ENCODE measurements around the gene LEFTY2.

LEFTY2 gene

DNA sequence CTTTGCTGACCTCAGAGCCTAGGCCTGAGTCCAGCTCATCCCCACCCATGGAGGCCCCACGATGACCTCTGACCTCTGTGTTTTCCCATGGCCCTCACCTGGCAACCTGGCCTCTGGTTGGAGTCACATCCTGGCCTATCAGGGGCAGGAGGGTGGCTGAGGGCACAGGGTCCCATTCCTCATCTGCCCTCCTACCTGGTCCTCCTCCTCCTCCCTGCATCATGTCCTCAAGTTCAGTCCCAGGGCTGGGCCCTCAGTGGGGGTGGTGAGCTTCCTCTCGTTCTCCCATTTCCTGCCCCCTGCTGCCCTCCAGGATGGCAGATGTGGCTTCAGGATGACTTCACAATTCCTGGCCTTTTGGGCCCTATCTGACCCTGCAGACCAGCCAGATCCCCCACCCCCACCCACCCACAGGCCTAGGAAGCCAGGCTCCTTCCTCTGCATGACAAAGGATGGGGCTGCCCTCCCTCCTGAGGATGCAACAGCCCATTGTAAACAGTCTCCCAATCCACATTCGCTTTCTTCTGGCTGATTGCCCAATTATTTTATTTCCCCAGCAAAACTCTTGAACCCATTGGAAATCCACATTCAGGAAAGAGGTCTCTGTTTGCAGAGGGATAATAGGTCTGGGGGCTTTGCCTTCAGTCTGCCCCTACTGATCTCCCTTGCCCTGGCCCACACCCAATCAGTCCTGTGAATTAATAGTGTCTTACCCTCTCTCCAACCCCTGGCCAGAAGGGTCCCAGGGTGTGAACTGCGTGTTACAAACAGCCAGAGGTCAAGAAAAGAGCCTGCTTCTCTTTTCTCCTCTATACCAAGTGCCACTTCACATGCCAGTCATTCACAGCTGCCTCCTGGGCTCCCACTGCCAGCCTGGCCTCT lies 41.7 kb downstream of the LEFTY2 start:
- Histone ChIP-seq H3K36me3 (replicated peaks; ENCODE audit: insufficient read depth, low read length) (no peaks in the 10 kb centered on the region), H3F3A (ENCODE audit: insufficient read depth, low read length) (peaks cover 20% of the 10 kb centered on the region), H3K9me3 (replicated peaks; ENCODE audit: insufficient read depth, low read length) (no peaks in the 10 kb centered on the region), H3K9ac (ENCODE audit: low read length) (no peak overlapping the region), H3K9me2 (replicated peaks; ENCODE audit: insufficient read depth, low read length) (no peaks in the 10 kb centered on the region), H3K4me1 (ENCODE audit: low read length) (peaks cover 32% of the 10 kb centered on the region), H3K4me3 (ENCODE audit: low read length) (no peak overlapping the region), H3K4me2 (ENCODE audit: low read depth, low read length) (no peak overlapping the region), H3K27ac (ENCODE audit: low read length) (no peak overlapping the region; the same call in 1 of the 2 replicates), H2AFZ (ENCODE audit: low read length) (no peak overlapping the region), H4K20me1 (ENCODE audit: insufficient read depth, low read length) (no peaks in the 10 kb centered on the region), H3K79me2 (ENCODE audit: low read length) (no peaks in the 10 kb centered on the region), H3K27me3 (replicated peaks; ENCODE audit: insufficient read depth, low read length) (no peaks in the 10 kb centered on the region)
- no peak for DNase-seq
- TF ChIP-seq EZH2 (optimal IDR thresholded peaks at IDR 0.05; ENCODE audit: low read depth, low read length) (no peak), EZH2phosphoT487 (IDR thresholded peaks at IDR 0.05; ENCODE audit: low read length) (no peak)
- TF ChIP-seq, protein P1, sequence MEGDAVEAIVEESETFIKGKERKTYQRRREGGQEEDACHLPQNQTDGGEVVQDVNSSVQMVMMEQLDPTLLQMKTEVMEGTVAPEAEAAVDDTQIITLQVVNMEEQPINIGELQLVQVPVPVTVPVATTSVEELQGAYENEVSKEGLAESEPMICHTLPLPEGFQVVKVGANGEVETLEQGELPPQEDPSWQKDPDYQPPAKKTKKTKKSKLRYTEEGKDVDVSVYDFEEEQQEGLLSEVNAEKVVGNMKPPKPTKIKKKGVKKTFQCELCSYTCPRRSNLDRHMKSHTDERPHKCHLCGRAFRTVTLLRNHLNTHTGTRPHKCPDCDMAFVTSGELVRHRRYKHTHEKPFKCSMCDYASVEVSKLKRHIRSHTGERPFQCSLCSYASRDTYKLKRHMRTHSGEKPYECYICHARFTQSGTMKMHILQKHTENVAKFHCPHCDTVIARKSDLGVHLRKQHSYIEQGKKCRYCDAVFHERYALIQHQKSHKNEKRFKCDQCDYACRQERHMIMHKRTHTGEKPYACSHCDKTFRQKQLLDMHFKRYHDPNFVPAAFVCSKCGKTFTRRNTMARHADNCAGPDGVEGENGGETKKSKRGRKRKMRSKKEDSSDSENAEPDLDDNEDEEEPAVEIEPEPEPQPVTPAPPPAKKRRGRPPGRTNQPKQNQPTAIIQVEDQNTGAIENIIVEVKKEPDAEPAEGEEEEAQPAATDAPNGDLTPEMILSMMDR (IDR thresholded peaks at IDR 0.05; ENCODE audit: low read length): no peak

DNA sequence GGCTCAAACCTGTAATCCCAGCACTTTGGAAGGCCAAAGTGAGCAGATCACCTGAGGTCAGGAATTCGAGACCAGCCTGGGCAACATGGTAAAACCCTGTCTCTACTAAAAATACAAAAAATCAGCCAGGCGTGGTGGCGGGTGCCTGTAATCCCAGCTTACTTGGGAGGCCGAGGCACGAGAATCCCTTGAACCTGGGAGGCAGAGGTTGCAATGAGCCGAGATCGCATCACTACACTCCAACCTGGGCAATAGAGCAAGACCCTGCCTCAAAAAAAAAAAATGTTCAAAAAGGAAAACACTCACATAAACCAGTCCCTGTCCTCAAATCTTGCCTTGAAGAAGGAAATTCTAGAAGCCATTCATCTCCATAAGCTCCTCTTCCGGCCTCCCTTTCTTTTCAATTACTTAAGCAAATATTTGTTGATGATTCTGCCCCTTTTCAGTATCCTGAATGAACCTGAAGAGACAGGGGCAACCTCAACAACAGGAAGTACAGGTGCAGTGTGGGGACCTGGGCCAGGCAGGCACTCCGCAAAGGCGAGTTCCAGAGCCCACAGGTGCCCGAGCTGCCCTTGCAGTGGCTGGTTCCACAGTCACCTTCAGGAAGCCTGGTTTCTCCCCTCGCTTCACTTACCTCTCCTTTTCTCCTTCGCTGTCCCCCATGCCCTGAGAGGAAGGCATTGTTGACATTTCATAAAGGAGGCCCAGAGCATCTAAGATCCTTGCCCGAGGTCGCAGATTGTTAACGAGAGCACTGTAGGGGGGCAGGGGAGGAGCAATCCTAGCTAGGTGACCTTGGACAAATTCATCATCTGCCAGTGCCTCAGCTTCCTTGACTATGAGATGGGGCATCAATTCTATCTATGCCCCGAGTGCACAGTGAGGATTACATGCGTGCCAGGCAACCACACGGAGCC lies 43.2 kb downstream of the LEFTY2 start:
- 0 out of 2 replicates have a peak overlapping the region, but pooled peaks have one; percentile 1 for H2AFZ ChIP-seq (ENCODE audit: low read length)
- DNase-seq: peak; percentile 92
- peaks cover 20% of the 10 kb centered on the region for H3F3A ChIP-seq (ENCODE audit: insufficient read depth, low read length)
- H4K20me1 ChIP-seq (ENCODE audit: insufficient read depth, low read length): no peaks in the 10 kb centered on the region
- H3K4me1 ChIP-seq (ENCODE audit: low read length): peaks cover 32% of the 10 kb centered on the region
- H3K4me3 ChIP-seq (ENCODE audit: low read length): no peak overlapping the region
- H3K79me2 ChIP-seq (ENCODE audit: low read length): no peaks in the 10 kb centered on the region
- H3K27ac ChIP-seq (ENCODE audit: low read length): peak overlapping the region; percentile 73
- peak overlapping the region; percentile 5; the same call in 1 of the 2 replicates for H3K9ac ChIP-seq (ENCODE audit: low read length)
- H3K9me3 ChIP-seq (replicated peaks; ENCODE audit: insufficient read depth, low read length): no peaks in the 10 kb centered on the region
- peak overlapping the region; percentile 79; the same call in 1 of the 2 replicates for H3K4me2 ChIP-seq (ENCODE audit: low read depth, low read length)
- TF ChIP-seq EZH2phosphoT487 (IDR thresholded peaks at IDR 0.05; ENCODE audit: low read length) (no peak), EZH2 (optimal IDR thresholded peaks at IDR 0.05; ENCODE audit: low read depth, low read length) (no peak)
- TF ChIP-seq, protein P1 (IDR thresholded peaks at IDR 0.05; ENCODE audit: low read length): no peak
- no peaks in the 10 kb centered on the region for H3K36me3 ChIP-seq (replicated peaks; ENCODE audit: insufficient read depth, low read length)
- H3K9me2 ChIP-seq (replicated peaks; ENCODE audit: insufficient read depth, low read length): no peaks in the 10 kb centered on the region
- no peaks in the 10 kb centered on the region for H3K27me3 ChIP-seq (replicated peaks; ENCODE audit: insufficient read depth, low read length)

DNA sequence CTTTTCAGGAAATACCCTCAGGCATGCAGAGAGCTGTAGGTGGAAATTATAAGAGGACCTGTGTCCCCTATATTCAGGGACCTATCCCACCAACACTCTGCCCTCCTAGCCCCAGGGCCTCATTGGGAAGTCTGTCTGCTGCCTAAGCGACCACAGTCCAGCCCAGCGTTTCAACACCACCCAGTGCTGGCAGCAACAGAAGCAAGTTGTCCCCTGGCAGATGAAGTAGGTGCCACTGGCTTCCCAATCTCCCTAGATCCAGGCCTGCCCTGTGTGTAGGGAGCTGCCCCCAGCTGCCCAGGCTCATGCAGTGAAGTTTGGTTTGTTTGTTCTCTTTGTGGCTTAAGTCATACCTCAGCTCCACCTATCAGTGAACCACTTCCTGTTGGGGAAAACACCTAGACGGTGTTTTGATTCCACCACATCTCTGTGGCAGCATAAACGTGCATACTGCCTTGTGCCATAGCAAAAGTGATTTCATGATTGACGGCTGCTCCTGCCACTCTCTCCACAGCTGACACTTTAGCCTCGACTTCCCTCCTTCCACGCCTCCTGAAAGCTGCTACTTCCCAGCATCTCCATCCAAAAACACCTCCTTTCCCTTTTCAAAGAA lies 44.0 kb downstream of the LEFTY2 start:
- peak overlapping the region; percentile 36; the same call in 1 of the 2 replicates for H3K9ac ChIP-seq (ENCODE audit: low read length)
- no peaks in the 10 kb centered on the region for H3K9me3 ChIP-seq (replicated peaks; ENCODE audit: insufficient read depth, low read length)
- H3K27me3 ChIP-seq (replicated peaks; ENCODE audit: insufficient read depth, low read length): no peaks in the 10 kb centered on the region
- H4K20me1 ChIP-seq (ENCODE audit: insufficient read depth, low read length): no peaks in the 10 kb centered on the region
- H3K4me2 ChIP-seq (ENCODE audit: low read depth, low read length): peak overlapping the region; percentile 79
- H2AFZ ChIP-seq (ENCODE audit: low read length): peak overlapping the region; percentile 32; the same call in 1 of the 2 replicates
- H3K36me3 ChIP-seq (replicated peaks; ENCODE audit: insufficient read depth, low read length): no peaks in the 10 kb centered on the region
- H3K79me2 ChIP-seq (ENCODE audit: low read length): no peaks in the 10 kb centered on the region
- H3K9me2 ChIP-seq (replicated peaks; ENCODE audit: insufficient read depth, low read length): no peaks in the 10 kb centered on the region
- peaks cover 20% of the 10 kb centered on the region for H3F3A ChIP-seq (ENCODE audit: insufficient read depth, low read length)
- peak; percentile 98 for DNase-seq
- peak overlapping the region; percentile 73 for H3K27ac ChIP-seq (ENCODE audit: low read length)
- TF ChIP-seq, protein P1 (IDR thresholded peaks at IDR 0.05; ENCODE audit: low read length): peak; percentile 23; the same call in 1 of the 2 replicates
- TF ChIP-seq EZH2 (optimal IDR thresholded peaks at IDR 0.05; ENCODE audit: low read depth, low read length): no peak
- TF ChIP-seq EZH2phosphoT487 (IDR thresholded peaks at IDR 0.05; ENCODE audit: low read length): no peak
- peaks cover 32% of the 10 kb centered on the region for H3K4me1 ChIP-seq (ENCODE audit: low read length)
- H3K4me3 ChIP-seq (ENCODE audit: low read length): peak overlapping the region; percentile 14; the same call in 1 of the 2 replicates

Data from MM.1S (cell line).